SU-DHL-6 (cell line): ENCODE measurements around the gene FAM3C.

Experiments used
- H2AFZ ChIP-seq: fragments of 200-600 bp; sonication (generic); 2 replicates; pipeline ENCODE4 v1.6.1; 2014; ENCODE audit warnings: low read depth, mild to moderate bottlenecking, moderate library complexity, mixed read lengths, antibody characterized with exemption, low read length; ENCODE audit not compliant: severe bottlenecking
- H3F3A ChIP-seq: fragments of 200-600 bp; shearing (Covaris generic); 2 replicates; pipeline ENCODE4 v1.6.0; 2016; ENCODE audit warnings: antibody characterized with exemption, mild to moderate bottlenecking; ENCODE audit not compliant: insufficient read depth
- H3K27ac ChIP-seq: fragments of 200-600 bp; sonication (generic); 2 replicates; pipeline ENCODE4 v1.5.1; 2016; ENCODE audit warnings: low read depth, mild to moderate bottlenecking, low read length, moderate library complexity, mixed read lengths
- H3K27me3 ChIP-seq: fragments of 200-600 bp; sonication (generic), shearing (Covaris generic); 2 replicates; pipeline ENCODE4 v1.6.0; 2014; ENCODE audit warnings: mild to moderate bottlenecking, low read length
- H3K36me3 ChIP-seq: fragments of 200-600 bp; sonication (generic); 2 replicates; pipeline ENCODE4 v1.6.1; 2014; ENCODE audit warnings: mild to moderate bottlenecking, low read length, mixed read lengths
- H3K4me2 ChIP-seq: fragments of 300-600, 200-600 bp; shearing (Covaris generic), sonication (generic); 2 replicates; pipeline ENCODE4 v1.6.0; 2014; ENCODE audit warnings: low read length, low read depth, mild to moderate bottlenecking; ENCODE audit not compliant: poor library complexity, severe bottlenecking
- H3K4me3 ChIP-seq: fragments of 200-600 bp; sonication (generic); 2 replicates; pipeline ENCODE4 v1.5.1; 2014; ENCODE audit warnings: antibody characterized with exemption, low read length, mild to moderate bottlenecking, mixed read lengths; ENCODE audit not compliant: insufficient read depth, poor library complexity, severe bottlenecking
- H3K79me2 ChIP-seq: fragments of 200-600 bp; sonication (generic); 2 replicates; pipeline ENCODE4 v1.6.1; 2014; ENCODE audit warnings: mild to moderate bottlenecking, low read length, moderate library complexity; ENCODE audit not compliant: insufficient read depth
- H3K9ac ChIP-seq: fragments of 200-600 bp; sonication (generic); 2 replicates; pipeline ENCODE4 v1.7.0; 2014; ENCODE audit warnings: mild to moderate bottlenecking, low read length
- H3K9me2 ChIP-seq: fragments of 200-600 bp; sonication (generic); replicated peaks from 2 replicates; pipeline ENCODE4 v1.6.1; 2014; ENCODE audit warnings: low read length; ENCODE audit not compliant: insufficient read depth
- H3K9me3 ChIP-seq: fragments of 200-600 bp; sonication (generic); 2 replicates; pipeline ENCODE4 v1.6.1; 2014; ENCODE audit warnings: low read length, mixed read lengths; ENCODE audit not compliant: insufficient read depth
- H4K20me1 ChIP-seq: fragments of 200-600 bp; sonication (generic); 2 replicates; pipeline ENCODE4 v1.6.1; 2014; ENCODE audit warnings: low read depth, mild to moderate bottlenecking, antibody characterized with exemption, low read length, moderate library complexity, mixed read lengths
- EZH2phosphoT487 ChIP-seq: fragments of 200-600 bp; sonication (generic), shearing (Covaris generic); conservative IDR thresholded peaks from 2 replicates; pipeline ENCODE4 v1.6.1; 2018; ENCODE audit warnings: mild to moderate bottlenecking, antibody characterized with exemption, low read length, moderate library complexity, mixed read lengths
- TF ChIP-seq, protein P1 (sequence below): fragments of 200-600 bp; sonication (generic); IDR thresholded peaks from one replicate; pipeline ENCODE4 v1.5.1; 2017; ENCODE audit warnings: antibody characterized with exemption, mild to moderate bottlenecking, low read length, moderate library complexity; ENCODE audit not compliant: insufficient read depth, poor library complexity, severe bottlenecking

Gene FAM3C

GRCh38 chr7:121343302-121343701 lies 52.8 kb downstream of the FAM3C start:
- no peaks in the 10 kb centered on the region for H3K79me2 ChIP-seq
- H3K4me2 ChIP-seq: no peak overlapping the region
- H3F3A ChIP-seq: no peaks in the 10 kb centered on the region
- H3K9me3 ChIP-seq: no peaks in the 10 kb centered on the region
- no peak for TF ChIP-seq EZH2phosphoT487
- TF ChIP-seq, protein P1, sequence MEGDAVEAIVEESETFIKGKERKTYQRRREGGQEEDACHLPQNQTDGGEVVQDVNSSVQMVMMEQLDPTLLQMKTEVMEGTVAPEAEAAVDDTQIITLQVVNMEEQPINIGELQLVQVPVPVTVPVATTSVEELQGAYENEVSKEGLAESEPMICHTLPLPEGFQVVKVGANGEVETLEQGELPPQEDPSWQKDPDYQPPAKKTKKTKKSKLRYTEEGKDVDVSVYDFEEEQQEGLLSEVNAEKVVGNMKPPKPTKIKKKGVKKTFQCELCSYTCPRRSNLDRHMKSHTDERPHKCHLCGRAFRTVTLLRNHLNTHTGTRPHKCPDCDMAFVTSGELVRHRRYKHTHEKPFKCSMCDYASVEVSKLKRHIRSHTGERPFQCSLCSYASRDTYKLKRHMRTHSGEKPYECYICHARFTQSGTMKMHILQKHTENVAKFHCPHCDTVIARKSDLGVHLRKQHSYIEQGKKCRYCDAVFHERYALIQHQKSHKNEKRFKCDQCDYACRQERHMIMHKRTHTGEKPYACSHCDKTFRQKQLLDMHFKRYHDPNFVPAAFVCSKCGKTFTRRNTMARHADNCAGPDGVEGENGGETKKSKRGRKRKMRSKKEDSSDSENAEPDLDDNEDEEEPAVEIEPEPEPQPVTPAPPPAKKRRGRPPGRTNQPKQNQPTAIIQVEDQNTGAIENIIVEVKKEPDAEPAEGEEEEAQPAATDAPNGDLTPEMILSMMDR: no peak
- no peaks in the 10 kb centered on the region for H4K20me1 ChIP-seq
- no peak overlapping the region for H2AFZ ChIP-seq
- no peak overlapping the region for H3K4me3 ChIP-seq
- H3K9ac ChIP-seq: no peak overlapping the region
- H3K27ac ChIP-seq: no peak overlapping the region
- peaks cover under 1% of the 10 kb centered on the region; the same call in 1 of the 2 replicates for H3K36me3 ChIP-seq
- no peaks in the 10 kb centered on the region for H3K27me3 ChIP-seq
- no peaks in the 10 kb centered on the region for H3K9me2 ChIP-seq

GRCh38 chr7:121342631-121343030 lies 53.5 kb downstream of the FAM3C start:
- Histone ChIP-seq H3F3A (no peaks in the 10 kb centered on the region), H3K79me2 (no peaks in the 10 kb centered on the region), H3K27ac (no peak overlapping the region), H4K20me1 (no peaks in the 10 kb centered on the region), H2AFZ (no peak overlapping the region), H3K9me3 (no peaks in the 10 kb centered on the region), H3K4me3 (no peak overlapping the region), H3K4me2 (no peak overlapping the region), H3K27me3 (no peaks in the 10 kb centered on the region), H3K9ac (no peak overlapping the region), H3K36me3 (no peaks in the 10 kb centered on the region), H3K9me2 (no peaks in the 10 kb centered on the region)
- TF ChIP-seq, protein P1: no peak
- TF ChIP-seq EZH2phosphoT487: no peak

DNA sequence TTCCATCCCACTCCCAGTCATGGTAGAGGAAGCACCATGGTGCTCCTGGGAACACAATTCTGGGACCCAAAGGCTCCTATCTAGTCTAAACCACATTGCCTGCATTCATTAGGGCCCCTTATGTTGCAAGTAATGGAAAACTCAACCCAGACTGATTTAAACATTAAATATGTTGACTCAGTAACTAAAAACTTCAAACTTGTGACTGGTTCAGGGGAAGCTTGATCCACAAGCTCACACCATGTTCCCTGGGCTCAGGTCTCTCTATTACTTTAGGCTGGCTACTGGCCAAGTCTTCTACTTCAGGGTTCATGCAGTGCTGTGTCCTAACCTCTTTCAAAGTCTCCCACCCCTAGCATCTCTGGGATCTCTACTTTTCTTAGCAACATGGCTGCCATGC lies 54.2 kb downstream of the FAM3C start:
- Histone ChIP-seq H3F3A (no peaks in the 10 kb centered on the region), H3K9me3 (no peaks in the 10 kb centered on the region), H3K4me3 (no peak overlapping the region), H2AFZ (no peak overlapping the region), H3K79me2 (no peaks in the 10 kb centered on the region), H3K27me3 (no peaks in the 10 kb centered on the region), H3K4me2 (no peak overlapping the region), H3K36me3 (no peaks in the 10 kb centered on the region), H4K20me1 (no peaks in the 10 kb centered on the region), H3K9me2 (no peaks in the 10 kb centered on the region), H3K27ac (no peak overlapping the region), H3K9ac (no peak overlapping the region)
- TF ChIP-seq EZH2phosphoT487: no peak
- TF ChIP-seq, protein P1: no peak
